ENCODE results near the gene ZNF318. TPM values are rescaled to one million over a fixed set of nuclear protein-coding genes. Genes with fewer than 3 reads are reported as not detected.

The ZNF318 gene
- 5.1 and 5.7 TPM in 2 replicates for total RNA-seq (2014; rRNA removed; shearing (Covaris generic))

GRCh38 chr6:43369174-43370002 lies at the start of gene ZNF318:
Gene ZNF318 (minus strand): TSS chr6:43369647. CDS start chr6:43369365, 282 bp downstream.

GRCh38 chr6:43308101-43308989 lies 61.1 kb downstream of the ZNF318 start, which contains the start of gene CRIP3:
Gene CRIP3 (minus strand): TSS chr6:43308826. CDS start chr6:43308792, 34 bp downstream.

DNA sequence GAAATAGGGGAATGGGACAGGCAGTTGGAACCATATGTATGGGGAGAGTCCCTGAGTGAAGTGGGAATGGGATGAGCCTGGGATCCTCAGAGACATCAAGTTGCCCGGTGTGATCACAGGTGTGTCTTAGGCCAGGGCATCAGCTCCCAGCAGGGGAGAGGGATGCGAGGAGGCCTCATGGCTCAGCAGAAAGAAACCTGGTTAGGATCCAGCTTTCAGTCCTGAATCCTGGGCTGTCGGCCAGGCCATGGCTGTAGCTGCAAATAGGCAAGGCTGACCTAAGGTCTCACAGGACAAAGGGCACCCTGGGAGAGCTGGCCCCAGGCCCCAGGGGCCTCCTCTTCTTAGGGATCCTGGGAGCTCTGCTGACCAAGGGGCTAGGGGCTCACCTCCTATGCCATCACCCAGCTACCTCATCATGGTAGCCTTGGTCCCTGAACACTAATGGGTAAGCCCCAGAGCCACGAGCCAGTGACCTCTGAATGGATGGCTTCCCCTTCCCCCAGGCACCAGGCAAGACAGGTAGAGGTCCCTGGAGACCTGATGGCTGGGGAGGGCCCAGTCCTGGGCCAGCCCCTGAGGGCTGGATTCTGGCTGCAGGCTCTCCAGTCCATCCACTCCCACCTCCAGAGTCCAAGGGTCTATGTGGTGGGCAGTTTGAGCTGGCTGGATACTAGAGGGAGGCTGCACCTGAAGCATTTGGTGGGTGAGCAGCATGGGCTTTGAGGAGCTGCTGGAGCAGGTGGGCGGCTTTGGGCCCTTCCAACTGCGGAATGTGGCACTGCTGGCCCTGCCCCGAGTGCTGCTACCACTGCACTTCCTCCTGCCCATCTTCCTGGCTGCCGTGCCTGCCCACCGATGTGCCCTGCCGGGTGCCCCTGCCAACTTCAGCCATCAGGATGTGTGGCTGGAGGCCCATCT lies 71.5 kb downstream of the ZNF318 start, which contains the start of gene SLC22A7:
TSS of gene SLC22A7 (plus strand) at position 617 of the 921 bp plus-strand sequence. CDS start at position 716, 99 bp downstream.

Small RNA genes within 50 kb of the gene (small RNA-seq; reads per million reads assigned to genes)
- gene AL590383.1 (not detected), gene RPL12P47 (not detected)

Other genes starting within 250 kb of the ZNF318 start
- 33.7 and 35.8 TPM in 2 replicates for gene SRF, start 198.4 kb downstream of the ZNF318 start, total RNA-seq (2014; rRNA removed; shearing (Covaris generic))
- 32.4 and 34.9 TPM in 2 replicates for gene CUL9, start 187.5 kb downstream of the ZNF318 start, total RNA-seq (2014; rRNA removed; shearing (Covaris generic))
- gene DNPH1, start 140.2 kb downstream of the ZNF318 start, total RNA-seq (2014; rRNA removed; shearing (Covaris generic)) = 133 and 159 TPM in 2 replicates
- not detected in 2 replicates for gene TTBK1, start 126.2 kb downstream of the ZNF318 start, total RNA-seq (2014; rRNA removed; shearing (Covaris generic))
- gene SLC22A7, start 71.4 kb downstream of the ZNF318 start, total RNA-seq (2014; rRNA removed; shearing (Covaris generic)) = not detected in 2 replicates
- not detected in 2 replicates for gene CRIP3, start 60.8 kb downstream of the ZNF318 start, total RNA-seq (2014; rRNA removed; shearing (Covaris generic))
- gene ABCC10, start 57.9 kb upstream of the ZNF318 start, total RNA-seq (2014; rRNA removed; shearing (Covaris generic)) = 7.8 and 17.8 TPM in 2 replicates
- gene DLK2, start 85.9 kb upstream of the ZNF318 start, total RNA-seq (2014; rRNA removed; shearing (Covaris generic)) = 4.9 and 7.1 TPM in 2 replicates
- gene TJAP1, start 107.9 kb upstream of the ZNF318 start, total RNA-seq (2014; rRNA removed; shearing (Covaris generic)) = 28.4 and 32.4 TPM in 2 replicates
- 0.93 and 1.9 TPM in 2 replicates for gene LRRC73, start 140.7 kb upstream of the ZNF318 start, total RNA-seq (2014; rRNA removed; shearing (Covaris generic))
- 79.7 and 83.5 TPM in 2 replicates for gene YIPF3, start 147.3 kb upstream of the ZNF318 start, total RNA-seq (2014; rRNA removed; shearing (Covaris generic))
- gene POLR1C, start 147.4 kb upstream of the ZNF318 start, total RNA-seq (2014; rRNA removed; shearing (Covaris generic)) = 40.7 and 52.3 TPM in 2 replicates
- gene XPO5, start 206.4 kb upstream of the ZNF318 start, total RNA-seq (2014; rRNA removed; shearing (Covaris generic)) = 44.9 and 45.9 TPM in 2 replicates
- gene POLH, start 206.5 kb upstream of the ZNF318 start, total RNA-seq (2014; rRNA removed; shearing (Covaris generic)) = 7.1 and 8.1 TPM in 2 replicates

All from A375 (cell line).